Measurements from ENCODE around the gene MRPL58.

- TF ChIP-seq EZH2 (IDR thresholded peaks at IDR 0.05; ENCODE audit: insufficient read depth, low read length) (no peak), CTCF (IDR thresholded peaks at IDR 0.05; ENCODE audit: insufficient read depth, low read depth, low read length) (no peak)
Measured at GRCh38 chr17:75061618-75062017, 49.1 kb downstream of the MRPL58 start.

Data from astrocyte (in vitro differentiated cells and primary cell).